HG03469 (cell line): ENCODE data around the gene SGMS1.
"Not testable (repeated sequence)": the region's sequence is repeated elsewhere in the genome, so short reads cannot be mapped to it uniquely, and the experiment has no call there.

Source experiments
- ATAC-seq: cut with Tn5 transposase; IDR thresholded peaks from one replicate; pipeline ENCODE4 v1.9.1; 2021; ENCODE audit warnings: mild to moderate bottlenecking, moderate library complexity, moderate number of reproducible peaks; ENCODE audit not compliant: unreplicated experiment

The SGMS1 gene

DNA sequence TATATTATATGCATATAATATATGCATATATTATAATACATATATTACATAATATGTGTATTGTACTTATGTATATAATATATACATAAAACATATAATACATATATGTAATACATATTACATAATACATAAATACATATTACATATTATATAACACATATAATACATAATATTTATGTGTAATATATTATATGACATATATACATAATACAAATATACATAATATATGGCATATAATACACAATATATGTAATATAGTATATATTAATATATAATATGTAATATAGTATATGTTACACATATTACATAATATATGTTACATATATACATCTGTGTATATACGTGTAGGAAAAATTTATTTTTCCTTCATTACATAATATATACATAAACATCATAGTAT, 63.4 kb downstream of the SGMS1 start:
- no peak for ATAC-seq

DNA sequence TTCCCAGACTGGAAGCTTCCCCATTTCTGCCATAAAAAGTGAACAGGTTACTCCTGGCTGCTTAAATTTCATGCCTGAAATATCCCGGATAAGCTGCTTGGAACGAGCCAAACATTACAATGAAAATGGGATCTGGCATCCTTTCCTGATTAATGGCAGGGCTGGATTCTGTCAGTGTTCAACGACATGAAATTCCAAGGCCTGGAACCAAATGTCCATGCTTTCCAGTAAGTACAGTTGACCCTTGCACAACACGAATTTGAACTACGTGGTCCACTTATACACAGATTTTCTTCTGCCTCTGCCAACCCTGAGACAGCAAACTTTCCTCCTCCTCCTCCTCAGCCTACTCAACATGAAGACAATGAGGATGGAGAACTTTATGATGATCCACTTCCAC, 65.4 kb downstream of the SGMS1 start:
- ATAC-seq = no peak

DNA sequence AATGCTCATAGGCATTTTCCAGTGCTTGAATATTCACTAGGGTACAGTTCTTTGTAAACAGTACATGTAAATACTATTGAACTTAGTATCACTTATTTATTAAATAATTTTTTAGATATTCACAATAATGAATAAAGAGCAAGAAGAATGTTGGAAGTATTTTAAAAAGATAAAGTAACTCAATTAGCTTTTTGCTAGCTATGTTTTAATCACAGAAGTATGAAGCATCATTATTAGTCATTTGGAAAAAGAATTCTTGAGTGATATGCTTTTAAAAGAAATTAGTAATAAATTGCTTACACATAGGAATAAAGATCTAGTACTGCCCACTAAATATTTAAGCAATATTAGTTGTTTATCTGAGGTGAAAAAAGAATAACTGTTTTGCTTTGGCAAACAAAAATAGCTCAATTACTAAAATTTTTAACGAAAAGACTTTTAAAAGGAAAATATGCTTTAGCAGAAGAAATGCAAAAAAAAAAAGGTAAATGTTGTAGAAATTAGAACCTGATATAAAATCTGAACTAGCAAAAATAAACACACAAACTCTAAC, 66.5 kb downstream of the SGMS1 start:
- no peak for ATAC-seq

DNA sequence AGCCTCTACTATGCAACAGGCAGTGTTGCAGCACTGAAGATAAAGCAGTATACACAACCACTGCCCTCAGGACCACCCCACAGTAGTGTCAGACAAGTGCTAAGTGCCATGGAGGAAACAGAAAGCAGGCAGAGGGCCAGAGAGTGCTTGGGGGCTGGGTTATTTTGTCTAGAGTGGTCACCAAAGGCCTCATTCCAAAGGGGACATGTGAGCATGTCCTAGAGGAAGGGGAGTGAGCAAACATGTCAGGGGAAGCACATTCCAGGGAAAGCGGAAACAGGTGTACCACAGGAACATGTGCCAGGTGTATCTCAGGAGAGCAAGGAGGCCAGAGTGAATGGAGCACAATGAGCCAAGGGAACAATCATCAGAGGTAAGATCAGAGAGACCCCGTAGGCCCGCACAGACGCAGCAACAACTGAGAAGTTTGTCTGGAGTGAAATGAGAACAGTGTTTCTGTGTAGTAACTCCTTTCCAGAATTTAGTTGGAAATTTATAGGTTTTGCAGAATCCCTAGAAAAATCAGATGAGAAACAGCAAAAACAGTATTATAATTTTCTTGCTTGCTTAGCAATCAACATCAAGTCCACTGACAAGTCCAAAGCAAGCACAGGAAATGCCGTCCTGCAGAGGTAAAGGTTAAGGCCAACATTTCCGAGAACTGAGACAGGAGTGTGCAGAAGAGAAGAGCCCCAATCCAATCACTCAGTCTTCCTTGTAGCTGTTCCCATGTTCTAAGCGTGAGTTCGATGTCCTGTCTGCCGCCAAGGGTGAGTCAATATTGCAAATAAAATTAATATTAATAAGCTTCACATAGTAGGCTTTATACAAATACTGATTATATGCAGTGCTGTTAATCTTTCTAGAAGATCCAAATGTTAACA, 67.3 kb downstream of the SGMS1 start:
- no peak for ATAC-seq

DNA sequence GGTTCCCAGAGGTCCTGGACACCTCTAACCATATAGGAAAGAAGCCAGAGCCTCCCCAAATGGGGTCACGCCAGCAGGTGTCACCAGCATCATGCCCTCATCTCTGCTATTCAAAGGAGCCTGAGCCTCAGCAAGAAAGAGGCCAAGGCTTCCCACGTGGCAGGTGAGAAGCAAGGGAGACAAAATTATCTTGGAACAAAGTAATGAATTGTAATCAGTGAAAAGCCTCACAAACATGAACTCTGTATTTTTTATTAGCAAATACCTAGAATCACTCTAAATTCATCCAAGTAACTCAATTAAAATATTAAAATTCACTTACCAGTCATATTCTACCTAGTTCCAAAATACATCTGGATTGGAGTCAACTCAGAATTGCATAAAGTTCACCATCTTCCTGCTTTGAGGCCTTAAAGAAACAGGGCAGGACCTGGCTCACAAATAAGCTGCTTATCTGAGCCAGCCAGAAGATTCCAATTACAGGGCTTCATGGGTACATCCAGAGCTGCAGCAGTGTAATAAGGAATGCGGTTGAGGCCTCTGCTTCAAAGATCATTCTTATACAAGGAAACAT, 68.7 kb downstream of the SGMS1 start:
- ATAC-seq = no peak

DNA sequence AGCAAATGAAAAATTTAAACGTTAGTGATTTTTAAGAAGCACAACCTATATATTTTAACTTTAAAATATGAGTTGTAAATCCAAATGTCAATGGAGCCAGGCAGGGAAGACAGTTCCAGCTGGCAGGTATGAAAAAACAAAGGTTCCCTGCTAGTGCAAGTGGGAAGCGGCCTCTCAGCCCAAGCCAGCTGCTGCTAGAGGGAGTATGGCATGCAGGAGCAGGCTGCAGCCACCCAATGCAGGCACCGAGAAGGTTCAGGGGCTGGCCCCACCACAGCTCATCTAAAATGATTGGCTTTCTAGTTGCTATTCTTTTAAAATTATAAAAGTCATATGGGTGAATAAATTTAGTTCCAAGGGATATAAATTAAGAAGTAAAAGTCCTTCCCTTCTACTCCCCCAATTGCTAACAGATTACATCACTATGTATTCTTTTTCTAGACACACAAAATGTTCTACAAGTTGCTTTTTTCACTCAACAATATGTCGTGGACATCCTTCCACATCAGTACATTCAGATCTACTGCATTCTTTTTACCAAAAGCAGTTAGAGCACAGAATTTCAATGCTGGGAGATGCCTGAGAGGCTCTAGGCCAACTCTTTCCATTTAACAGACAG, 69.3 kb downstream of the SGMS1 start:
- ATAC-seq = no peak

DNA sequence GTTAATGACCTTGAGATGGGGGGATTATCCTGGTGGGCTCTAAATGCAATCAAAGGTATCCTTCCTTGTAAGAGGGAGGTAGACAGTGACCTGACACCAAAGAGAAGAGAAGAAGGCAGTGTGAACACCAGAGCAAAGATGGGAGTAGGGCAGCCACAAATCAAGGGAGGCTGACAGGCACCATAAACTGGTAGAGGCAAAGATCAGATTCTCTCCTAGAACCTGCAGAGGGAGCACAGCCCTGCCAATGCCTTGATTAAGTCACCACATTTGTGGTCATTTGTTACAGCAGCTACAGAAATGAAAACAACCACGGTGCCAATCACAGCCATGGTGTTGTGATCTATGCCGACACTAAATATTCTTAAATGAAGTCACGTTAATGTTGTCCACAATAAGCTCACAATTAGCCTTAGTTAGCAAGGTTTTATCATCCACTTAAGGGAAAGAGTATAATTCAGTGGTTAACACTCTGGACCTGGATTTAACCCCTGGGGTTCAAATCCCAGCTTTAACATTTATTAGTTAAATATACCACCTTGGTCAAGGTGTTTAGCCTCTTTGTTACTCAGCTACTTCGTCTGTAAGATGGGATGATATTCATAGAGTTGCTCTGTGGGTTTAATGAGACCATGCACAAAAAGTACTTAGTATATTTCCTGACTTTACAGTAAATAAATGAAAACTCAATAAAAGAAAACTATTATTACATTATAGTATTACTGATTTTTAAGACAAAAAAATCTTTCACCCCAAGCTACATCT, 70.8 kb downstream of the SGMS1 start:
- no peak for ATAC-seq

DNA sequence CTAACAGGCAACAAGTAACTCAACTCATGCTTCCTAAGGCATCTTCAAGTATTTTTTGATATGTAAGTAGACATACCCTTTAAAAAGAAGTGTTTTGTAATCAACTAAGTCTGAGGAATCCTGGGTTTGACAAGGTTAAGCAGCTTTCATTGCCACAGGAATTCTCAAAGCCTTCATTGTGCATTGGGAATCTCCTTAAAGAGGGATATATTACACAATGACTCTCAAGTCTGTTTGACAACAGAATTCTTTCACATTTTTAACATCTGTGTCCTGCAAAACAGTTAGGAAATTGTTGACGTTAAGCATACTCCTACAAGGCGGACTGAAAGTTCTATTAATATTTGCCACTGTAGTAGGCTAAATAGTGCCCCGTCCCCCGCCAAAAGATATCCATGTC, 71.4 kb downstream of the SGMS1 start:
- no peak for ATAC-seq

DNA sequence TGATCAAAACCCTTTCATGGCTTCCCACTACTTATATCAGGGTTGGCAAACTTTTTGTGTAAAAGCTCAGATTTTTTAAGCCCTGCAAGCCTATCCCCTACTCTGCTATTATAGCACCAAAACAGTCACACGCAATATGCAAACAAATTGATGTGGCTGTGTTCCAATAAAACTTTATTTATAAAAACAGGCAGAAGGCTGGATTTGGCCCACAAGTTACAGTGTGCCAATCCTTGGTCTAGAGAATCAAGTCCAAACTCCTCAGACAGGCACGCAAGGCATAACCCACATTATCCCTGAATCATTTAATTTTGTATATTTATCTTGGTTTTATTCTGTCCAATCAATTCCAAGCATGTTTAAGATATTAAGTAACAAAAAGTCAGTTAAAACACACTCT, 71.9 kb downstream of the SGMS1 start:
- no peak for ATAC-seq

DNA sequence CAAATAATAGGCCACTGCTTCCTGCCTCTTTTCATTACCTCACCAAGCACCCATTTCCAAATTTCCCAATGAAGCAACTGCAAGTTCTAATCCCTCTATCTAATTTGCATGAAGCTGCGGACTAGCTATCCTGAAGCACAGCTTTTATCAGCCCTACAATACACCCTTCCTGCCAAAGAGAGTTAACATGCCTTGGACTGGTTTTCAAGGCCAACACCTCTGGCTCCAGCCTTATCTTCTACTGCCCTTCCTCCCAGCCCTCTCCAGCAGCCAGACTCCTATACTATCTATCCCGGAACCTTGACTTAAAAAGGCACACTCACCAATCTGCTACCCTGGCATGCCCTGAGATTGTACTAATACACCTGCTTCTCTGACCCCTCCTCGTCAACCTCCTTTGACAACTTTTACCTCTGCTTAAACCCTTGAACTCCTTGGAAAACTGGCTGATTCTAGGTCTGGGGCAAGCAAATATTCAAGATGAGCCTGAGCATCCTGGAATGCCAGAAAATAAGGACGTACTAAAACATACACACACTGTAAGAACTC, 73.4 kb downstream of the SGMS1 start:
- no peak for ATAC-seq

DNA sequence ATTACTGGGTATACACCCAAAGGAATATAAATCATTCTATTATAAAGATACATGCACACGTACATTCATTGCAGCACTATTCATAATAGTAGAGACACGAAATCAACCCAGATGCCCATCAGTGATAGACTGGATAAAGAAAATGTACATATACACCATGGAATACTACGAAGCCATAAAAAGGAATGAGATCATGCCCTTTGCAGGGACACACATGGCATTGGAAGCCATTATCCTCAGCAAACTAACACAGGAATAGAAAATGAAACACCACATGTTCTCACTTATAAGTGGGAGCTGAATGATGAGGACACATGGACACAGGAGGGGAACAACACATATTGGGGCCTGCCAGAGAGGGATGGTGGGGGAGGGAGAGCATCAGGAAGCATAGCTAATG, 74.6 kb downstream of the SGMS1 start:
- ATAC-seq = not testable (repeated sequence)

DNA sequence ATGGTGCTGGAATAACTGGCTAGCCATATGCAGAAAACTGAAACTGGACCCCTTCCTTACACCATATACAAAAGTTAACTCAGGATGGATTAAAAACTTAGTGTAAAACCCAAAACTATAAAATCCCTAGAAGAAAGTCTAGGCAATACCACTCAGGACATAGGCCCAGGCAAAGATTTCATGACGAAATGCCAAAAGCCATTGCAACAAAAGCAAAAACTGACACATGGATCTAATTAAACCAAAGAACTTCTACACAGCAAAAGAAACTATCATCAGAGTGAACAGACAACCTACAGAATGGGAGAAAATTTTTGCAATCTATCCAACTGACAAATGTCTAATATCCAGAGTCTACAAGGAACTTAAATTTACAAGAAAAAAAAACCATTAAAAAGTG, 75.3 kb downstream of the SGMS1 start:
- not testable (repeated sequence) for ATAC-seq

DNA sequence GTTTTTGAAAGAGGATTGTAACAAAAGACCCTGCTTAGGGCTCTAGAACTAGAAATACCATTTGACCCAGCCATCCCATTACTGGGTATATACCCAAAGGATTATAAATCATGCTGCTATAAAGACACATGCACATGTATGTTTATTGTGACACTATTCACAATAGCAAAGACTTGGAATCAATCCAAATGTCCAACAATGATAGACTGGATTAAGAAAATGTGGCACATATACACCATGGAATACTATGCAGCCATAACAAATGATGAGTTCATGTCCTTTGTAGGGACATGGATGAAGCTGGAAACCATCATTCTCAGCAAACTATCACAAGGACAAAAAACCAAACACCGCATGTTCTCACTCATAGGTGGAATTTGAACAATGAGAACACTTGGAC, 77.5 kb downstream of the SGMS1 start:
- not testable (repeated sequence) for ATAC-seq

DNA sequence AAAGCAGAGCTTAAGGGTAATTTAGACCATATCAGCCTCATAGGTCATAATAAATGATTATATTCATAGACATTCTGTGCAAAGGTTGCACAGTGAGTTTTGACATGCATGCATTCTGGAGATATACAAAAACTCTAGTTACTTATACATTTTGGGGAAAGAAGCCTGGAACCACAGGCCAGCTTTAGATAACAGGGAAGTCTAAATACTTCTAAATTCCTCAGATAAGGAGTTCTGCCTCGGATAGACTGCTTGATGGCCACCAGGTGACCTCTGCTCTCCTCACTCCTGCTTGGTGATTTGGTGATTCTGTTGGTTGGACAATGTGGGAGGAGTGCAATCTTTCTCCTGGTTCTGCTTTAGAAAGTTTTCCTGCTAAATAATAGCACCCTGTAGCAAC, 77.9 kb downstream of the SGMS1 start:
- no peak for ATAC-seq

DNA sequence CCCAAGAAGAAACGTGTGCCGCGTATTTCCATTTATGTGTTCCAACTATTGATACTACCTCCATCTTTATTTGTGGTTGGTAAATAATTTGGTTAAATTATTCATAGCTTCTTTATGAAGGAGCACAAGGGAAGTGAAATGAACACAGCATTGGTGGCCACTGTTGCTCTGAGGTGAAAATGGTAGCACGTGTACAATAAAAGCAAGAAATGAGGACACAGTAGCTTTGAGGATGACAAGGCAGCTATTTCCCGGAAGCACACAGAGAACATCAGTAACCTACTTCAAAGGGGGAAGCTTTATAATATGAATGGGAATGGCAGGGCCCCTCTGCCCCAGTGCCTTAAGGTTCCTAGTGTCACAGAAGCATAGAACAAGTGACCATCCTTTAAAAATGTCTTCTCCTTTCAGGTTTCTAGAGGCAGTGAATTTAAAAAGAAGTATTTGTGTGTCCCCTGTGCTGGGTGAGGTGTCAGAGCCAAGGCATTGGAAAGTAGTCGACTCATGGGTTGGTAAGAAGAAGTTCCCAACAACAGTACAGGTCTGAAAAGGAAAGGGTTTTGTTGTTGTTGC, 78.8 kb downstream of the SGMS1 start:
- ATAC-seq = no peak

DNA sequence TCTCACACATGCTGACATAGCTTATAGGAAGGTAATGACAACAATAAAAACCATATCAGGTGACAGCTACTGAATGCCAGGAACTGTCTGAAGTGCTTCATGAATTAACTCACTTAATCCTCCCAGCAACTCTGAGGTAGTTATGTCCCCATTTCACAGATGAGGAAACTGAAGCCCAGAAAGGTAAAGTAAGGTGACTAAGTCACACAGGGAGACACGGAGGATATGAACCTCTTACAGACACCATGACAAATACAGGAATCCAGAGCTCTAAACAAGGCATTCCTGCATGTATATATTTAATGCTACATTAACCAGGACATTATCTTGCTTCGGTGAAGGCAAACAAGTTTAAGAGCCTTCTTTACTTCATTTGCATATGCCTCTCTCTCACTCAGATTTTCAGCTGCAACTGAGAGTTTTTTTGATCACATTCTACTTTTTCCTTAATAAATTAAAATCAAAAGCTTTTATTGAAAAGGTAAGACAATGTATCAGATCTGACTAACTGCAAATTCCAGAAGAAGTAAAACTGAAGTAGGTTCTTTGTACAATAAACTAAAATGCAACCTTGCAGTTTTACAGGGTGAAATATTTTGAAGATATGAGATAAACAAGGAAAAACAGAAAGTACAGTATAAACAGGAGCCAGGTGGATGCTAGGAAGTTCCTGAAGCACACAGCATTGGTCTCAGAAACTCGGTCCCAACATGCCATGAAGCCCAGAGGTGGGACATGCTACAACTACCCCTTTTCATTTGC, 79.5 kb downstream of the SGMS1 start:
- no peak for ATAC-seq

DNA sequence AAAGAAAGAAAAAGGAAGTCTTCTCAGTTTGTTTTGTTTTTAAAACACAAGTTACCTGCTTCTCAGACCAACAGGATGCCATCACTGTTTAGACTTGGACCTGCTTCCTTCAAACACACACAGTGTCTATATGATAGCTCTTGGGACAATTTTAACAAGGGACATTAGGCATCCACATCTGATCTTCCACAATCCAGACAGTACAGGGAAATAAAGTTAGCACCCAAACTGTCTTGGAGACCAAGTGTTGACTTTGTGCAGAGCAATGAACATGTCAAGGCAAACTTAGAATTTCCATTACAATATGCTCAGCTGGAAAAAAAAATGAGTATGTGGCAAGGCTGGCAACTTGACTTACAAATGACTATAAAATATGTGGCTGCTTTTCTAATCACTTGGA, 80.9 kb downstream of the SGMS1 start:
- ATAC-seq = no peak

DNA sequence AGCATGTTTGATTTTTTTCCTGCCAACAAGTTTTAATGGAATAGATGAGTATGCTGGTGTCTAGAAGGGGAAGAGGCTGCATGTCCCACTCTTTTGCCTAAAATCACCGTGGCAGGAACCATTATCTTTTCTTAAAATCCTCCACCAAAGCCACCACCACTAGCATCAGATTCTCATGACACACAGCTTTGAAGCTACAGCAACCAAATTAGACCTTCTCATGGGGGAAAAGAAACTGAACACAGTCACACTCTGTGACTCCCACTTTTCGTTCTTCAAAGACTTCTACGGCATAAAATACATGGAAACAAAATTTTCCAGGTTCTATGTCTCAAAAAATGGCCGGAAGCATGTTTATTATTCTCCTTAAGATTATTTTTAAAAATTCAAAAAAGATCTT, 81.8 kb downstream of the SGMS1 start:
- peak; percentile 30 for ATAC-seq

DNA sequence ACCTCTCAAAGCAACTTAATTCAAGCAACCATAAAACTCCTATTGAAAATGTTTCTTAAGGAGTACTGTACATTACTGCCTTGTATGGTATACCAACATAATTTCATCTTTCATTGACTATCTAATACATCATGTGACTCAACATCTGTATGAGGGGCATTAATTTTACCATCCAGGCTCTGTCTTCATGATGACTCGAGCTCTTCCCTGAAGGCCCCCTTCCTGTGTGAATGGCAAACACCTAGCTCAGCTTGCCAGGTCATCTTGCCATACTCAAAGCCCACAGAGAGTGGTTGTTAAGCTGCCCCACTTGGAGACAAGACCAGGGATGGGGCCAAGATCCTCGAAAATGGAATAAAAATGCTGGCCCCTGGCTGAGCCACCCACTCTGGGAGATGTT, 82.4 kb downstream of the SGMS1 start:
- no peak for ATAC-seq

DNA sequence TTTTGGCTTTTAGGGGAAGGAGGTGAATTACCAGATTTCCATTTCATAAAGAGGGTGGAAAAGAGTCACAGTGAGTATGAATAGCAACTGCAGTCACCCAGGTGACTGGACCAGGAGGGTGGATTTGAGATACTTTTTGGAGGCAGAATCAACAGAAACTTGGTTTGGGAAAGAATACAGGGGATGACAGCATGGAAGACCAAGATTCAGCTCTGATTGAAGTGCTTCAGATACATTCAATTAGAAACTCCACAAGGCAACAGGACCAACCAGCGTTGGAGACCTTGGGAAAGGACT, 83.0 kb downstream of the SGMS1 start:
- ATAC-seq = no peak
